ENCODE measurements around the gene SEMA6C. TPM values are rescaled to one million over a fixed set of nuclear protein-coding genes. Genes with fewer than 3 reads are reported as not detected.
"Not testable (repeated sequence)": the region's sequence is repeated elsewhere in the genome, so short reads cannot be mapped to it uniquely, and the experiment has no call there.

Gene SEMA6C, protein sequence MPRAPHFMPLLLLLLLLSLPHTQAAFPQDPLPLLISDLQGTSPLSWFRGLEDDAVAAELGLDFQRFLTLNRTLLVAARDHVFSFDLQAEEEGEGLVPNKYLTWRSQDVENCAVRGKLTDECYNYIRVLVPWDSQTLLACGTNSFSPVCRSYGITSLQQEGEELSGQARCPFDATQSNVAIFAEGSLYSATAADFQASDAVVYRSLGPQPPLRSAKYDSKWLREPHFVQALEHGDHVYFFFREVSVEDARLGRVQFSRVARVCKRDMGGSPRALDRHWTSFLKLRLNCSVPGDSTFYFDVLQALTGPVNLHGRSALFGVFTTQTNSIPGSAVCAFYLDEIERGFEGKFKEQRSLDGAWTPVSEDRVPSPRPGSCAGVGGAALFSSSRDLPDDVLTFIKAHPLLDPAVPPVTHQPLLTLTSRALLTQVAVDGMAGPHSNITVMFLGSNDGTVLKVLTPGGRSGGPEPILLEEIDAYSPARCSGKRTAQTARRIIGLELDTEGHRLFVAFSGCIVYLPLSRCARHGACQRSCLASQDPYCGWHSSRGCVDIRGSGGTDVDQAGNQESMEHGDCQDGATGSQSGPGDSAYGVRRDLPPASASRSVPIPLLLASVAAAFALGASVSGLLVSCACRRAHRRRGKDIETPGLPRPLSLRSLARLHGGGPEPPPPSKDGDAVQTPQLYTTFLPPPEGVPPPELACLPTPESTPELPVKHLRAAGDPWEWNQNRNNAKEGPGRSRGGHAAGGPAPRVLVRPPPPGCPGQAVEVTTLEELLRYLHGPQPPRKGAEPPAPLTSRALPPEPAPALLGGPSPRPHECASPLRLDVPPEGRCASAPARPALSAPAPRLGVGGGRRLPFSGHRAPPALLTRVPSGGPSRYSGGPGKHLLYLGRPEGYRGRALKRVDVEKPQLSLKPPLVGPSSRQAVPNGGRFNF
- total RNA-seq (2021; ENCODE audit: unreplicated experiment) (5.7 TPM), Bru-seq, nascent RNA (percentile 39 among the genes with signal in this experiment), BruChase-seq, experiment 1, labeled RNA remaining after a 2-hour chase (percentile 43 among the genes with signal in this experiment), BruChase-seq, experiment 2, labeled RNA remaining after a 6-hour chase (percentile 49 among the genes with signal in this experiment)
- 9.2 TPM for polyA plus RNA-seq (2012; ENCODE audit: insufficient read length)
- long read RNA-seq, partial matches to known transcripts = 1 of 5 reads
- long read RNA-seq, other reads (novel, unspliced or antisense) = 4 of 5 reads

DNA sequence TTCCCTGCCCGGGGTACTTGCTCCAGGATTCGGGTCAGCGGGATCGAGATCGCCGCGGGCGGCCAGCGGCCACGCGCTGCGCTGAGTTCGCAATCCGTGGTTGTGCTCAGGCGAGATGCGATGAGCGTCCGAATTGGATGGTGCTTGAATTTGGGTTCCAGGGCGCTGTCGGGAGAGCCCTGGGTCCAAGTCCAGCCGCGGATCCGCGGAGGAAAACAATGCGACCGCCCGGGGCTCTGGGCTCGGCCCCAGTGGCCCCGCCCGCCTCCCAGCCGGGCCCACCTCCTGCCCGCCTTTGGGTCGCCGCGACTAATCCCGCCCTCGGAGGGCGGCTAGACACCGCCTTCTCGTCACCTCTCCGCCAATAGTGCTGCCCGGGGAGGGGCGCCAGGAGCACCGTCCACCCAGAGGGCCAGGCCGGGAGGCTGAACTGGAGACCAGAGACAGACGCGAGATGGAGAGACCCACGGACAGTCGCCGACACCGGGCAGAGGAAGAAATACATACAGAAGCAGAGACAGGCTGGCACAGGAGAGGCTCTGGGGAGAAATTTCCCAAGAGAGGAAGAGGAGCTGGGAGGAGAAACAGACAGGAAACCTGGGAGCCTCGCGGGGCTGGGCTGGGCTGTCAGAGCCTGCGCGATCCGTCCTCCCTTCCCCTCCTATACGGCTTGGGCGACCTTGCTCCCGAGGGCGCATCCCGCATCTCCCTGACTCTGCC, at the start of gene SEMA6C:
TSS of gene SEMA6C (minus strand) at position 220 of the 720 bp plus-strand sequence. CDS start 4,010 bp downstream, outside the sequence.
- Histone ChIP-seq H3K27ac (ENCODE audit: low read length) (peak within 1 kb of the TSS; percentile 71), H3K9me3 (ENCODE audit: control insufficient read depth, insufficient read depth, low read depth, low read length) (no peaks in the 10 kb centered on the region), H3K4me1 (ENCODE audit: control insufficient read depth, insufficient read depth, low read length) (peaks cover 7% of the 10 kb centered on the region; the same call in 1 of the 2 replicates), H3K36me3 (ENCODE audit: control insufficient read depth, insufficient read depth, low read length) (no peaks in the 10 kb centered on the region), H3K27me3 (ENCODE audit: control insufficient read depth, insufficient read depth, low read length) (no peaks in the 10 kb centered on the region), H3K4me3 (ENCODE audit: low read depth in 2 of 2, low read length in 2 of 2) (peak within 1 kb of the TSS; percentile 69 to 82)
- no TSS peak for BruUV-seq (replicated peaks)
- intact Hi-C loops (cut with micrococcal nuclease; ENCODE audit: unreplicated experiment) (no loop called here), in situ Hi-C loops (cut with HindIII; ENCODE audit: low pct_unique_long_range_greater_than_20kb, low sequenced_read_pairs) (no loop called here)
- ATAC-seq (peak; percentile 99), DNase-seq (ENCODE audit: low read depth, low spot score) (no peak)
- ChIA-PET CTCF (no interaction called here), POLR2A (interaction anchor here (0.8 kb wide), 1 partner anchor 288 kb away, joined by 3 read pairs; no protein-coding TSS in a partner anchor)
- TF ChIP-seq, protein P1, sequence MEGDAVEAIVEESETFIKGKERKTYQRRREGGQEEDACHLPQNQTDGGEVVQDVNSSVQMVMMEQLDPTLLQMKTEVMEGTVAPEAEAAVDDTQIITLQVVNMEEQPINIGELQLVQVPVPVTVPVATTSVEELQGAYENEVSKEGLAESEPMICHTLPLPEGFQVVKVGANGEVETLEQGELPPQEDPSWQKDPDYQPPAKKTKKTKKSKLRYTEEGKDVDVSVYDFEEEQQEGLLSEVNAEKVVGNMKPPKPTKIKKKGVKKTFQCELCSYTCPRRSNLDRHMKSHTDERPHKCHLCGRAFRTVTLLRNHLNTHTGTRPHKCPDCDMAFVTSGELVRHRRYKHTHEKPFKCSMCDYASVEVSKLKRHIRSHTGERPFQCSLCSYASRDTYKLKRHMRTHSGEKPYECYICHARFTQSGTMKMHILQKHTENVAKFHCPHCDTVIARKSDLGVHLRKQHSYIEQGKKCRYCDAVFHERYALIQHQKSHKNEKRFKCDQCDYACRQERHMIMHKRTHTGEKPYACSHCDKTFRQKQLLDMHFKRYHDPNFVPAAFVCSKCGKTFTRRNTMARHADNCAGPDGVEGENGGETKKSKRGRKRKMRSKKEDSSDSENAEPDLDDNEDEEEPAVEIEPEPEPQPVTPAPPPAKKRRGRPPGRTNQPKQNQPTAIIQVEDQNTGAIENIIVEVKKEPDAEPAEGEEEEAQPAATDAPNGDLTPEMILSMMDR (IDR thresholded peaks at IDR 0.05) = no peak
- TF ChIP-seq, protein P2, sequence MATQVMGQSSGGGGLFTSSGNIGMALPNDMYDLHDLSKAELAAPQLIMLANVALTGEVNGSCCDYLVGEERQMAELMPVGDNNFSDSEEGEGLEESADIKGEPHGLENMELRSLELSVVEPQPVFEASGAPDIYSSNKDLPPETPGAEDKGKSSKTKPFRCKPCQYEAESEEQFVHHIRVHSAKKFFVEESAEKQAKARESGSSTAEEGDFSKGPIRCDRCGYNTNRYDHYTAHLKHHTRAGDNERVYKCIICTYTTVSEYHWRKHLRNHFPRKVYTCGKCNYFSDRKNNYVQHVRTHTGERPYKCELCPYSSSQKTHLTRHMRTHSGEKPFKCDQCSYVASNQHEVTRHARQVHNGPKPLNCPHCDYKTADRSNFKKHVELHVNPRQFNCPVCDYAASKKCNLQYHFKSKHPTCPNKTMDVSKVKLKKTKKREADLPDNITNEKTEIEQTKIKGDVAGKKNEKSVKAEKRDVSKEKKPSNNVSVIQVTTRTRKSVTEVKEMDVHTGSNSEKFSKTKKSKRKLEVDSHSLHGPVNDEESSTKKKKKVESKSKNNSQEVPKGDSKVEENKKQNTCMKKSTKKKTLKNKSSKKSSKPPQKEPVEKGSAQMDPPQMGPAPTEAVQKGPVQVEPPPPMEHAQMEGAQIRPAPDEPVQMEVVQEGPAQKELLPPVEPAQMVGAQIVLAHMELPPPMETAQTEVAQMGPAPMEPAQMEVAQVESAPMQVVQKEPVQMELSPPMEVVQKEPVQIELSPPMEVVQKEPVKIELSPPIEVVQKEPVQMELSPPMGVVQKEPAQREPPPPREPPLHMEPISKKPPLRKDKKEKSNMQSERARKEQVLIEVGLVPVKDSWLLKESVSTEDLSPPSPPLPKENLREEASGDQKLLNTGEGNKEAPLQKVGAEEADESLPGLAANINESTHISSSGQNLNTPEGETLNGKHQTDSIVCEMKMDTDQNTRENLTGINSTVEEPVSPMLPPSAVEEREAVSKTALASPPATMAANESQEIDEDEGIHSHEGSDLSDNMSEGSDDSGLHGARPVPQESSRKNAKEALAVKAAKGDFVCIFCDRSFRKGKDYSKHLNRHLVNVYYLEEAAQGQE (IDR thresholded peaks at IDR 0.05; ENCODE audit: insufficient read depth in 1 of 2, low read depth in 2 of 2, low read length in 1 of 2) = no peak
- TF ChIP-seq POLR2AphosphoS5 (IDR thresholded peaks at IDR 0.05; ENCODE audit: low read depth, low read length) = peak; percentile 44; the same call in 1 of the 2 replicates

DNA sequence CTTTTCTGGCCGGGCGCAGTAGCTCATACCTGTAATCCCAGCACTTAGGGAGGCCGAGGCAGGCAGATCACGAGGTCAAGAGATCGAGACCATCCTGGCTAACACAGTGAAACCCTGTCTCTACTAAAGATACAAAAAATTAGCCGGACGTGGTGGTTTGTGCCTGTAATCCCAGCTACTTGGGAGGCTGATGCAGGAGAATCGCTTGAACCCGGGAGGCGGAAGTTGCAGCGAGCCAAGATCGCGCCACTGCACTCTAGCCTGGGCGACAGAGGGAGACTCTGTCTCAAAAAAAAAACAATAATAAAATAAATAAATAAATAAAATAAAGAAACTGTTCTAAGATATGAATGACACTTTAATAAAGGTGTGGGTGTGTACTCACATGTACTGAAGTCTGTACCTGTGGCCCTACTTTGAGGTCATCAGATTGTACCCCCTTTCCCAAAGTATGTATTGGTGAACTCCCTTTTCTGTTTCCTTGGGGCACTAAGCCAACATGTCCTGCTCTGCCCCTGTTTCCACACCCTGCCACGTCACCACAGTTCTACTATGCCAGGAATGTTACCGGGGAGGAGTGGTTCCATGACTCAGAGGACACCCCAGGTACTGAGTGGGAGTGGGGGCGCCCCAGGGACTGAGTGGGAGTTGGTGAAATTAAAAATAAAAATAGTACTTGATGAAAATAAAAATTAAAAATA, 48.6 kb upstream of the SEMA6C start:
- H3K36me3 ChIP-seq (ENCODE audit: control insufficient read depth, insufficient read depth, low read length); H3K27me3 ChIP-seq (ENCODE audit: control insufficient read depth, insufficient read depth, low read length); BruUV-seq (replicated peaks); H3K9me3 ChIP-seq (ENCODE audit: control insufficient read depth, insufficient read depth, low read depth, low read length); in situ Hi-C loops (cut with HindIII; ENCODE audit: low pct_unique_long_range_greater_than_20kb, low sequenced_read_pairs): not testable (repeated sequence)
- peak; percentile 62 for ATAC-seq
- Histone ChIP-seq H3K4me3 (ENCODE audit: low read depth in 2 of 2, low read length in 2 of 2) (peak overlapping the region; percentile 94 to 100), H3K4me1 (ENCODE audit: control insufficient read depth, insufficient read depth, low read length) (peaks cover 12% of the 10 kb centered on the region; the same call in 1 of the 2 replicates), H3K27ac (ENCODE audit: low read length) (peak overlapping the region; percentile 97)
- intact Hi-C loops (cut with micrococcal nuclease; ENCODE audit: unreplicated experiment) = loop anchor here (5.0 kb wide), 1 partner anchor 57 kb away; the partner anchor contains the start of gene PSMD4
- DNase-seq (ENCODE audit: low read depth, low spot score) = peak; percentile 87
- ChIA-PET CTCF (interaction anchor here (0.6 to 1.4 kb wide), 5 partner anchors 12 to 225 kb away, joined by 3 to 14 read pairs (median 6); no protein-coding TSS in a partner anchor), POLR2A (interaction anchor here (0.6 to 0.8 kb wide), 3 partner anchors 9 to 59 kb away, joined by 3 to 5 read pairs (median 4); partner anchors contain the start of gene PSMD4)
